Mucosa of rectum (tissue), 2 donors: Measurements from ENCODE around the gene NRP1.

ENCODE experiments used
- H3K27ac ChIP-seq, 2 donors: one replicate each; pipeline ENCODE4 v1.7.0; 2013; ENCODE audit warnings: inconsistent platforms in 2 of 2, low read depth in 2 of 2, low read length in 2 of 2
- H3K27me3 ChIP-seq, 2 donors: one replicate each; pipeline ENCODE4 v1.7.0; 2013; ENCODE audit warnings: low read length in 2 of 2; ENCODE audit not compliant: control insufficient read depth in 2 of 2, insufficient read depth in 2 of 2
- H3K36me3 ChIP-seq, 2 donors: one replicate each; pipeline ENCODE4 v1.7.0; 2013; ENCODE audit warnings: low read length in 2 of 2; ENCODE audit not compliant: control insufficient read depth in 2 of 2, insufficient read depth in 2 of 2
- H3K4me1 ChIP-seq, 2 donors: one replicate each; pipeline ENCODE4 v1.7.0; 2013; ENCODE audit warnings: low read length in 2 of 2, mild to moderate bottlenecking in 1 of 2; ENCODE audit not compliant: control insufficient read depth in 2 of 2, insufficient read depth in 2 of 2
- H3K4me3 ChIP-seq, 2 donors: one replicate each; pipeline ENCODE4 v1.7.0; 2013; ENCODE audit warnings: low read length in 2 of 2
- H3K9ac ChIP-seq, 2 donors: one replicate each; pipeline ENCODE4 v1.7.0; 2013; ENCODE audit warnings: low read length in 2 of 2, low read depth in 1 of 2, mild to moderate bottlenecking in 1 of 2
- H3K9me3 ChIP-seq, 2 donors: one replicate each; pipeline ENCODE4 v1.7.0; 2013; ENCODE audit warnings: low read length in 2 of 2; ENCODE audit not compliant: control insufficient read depth in 2 of 2
- donor health status: healthy.
- donor health status: Normal muscosa, but diverticular disease.

NRP1 gene

GRCh38 chr10:33295851-33296250, 38.6 kb downstream of the NRP1 start:
- no peak overlapping the region for H3K4me3 ChIP-seq
- peaks cover under 1% of the 10 kb centered on the region in 2 donors for H3K4me1 ChIP-seq
- no peak overlapping the region for H3K9ac ChIP-seq
- H3K9me3 ChIP-seq, result no peaks in the 10 kb centered on the region
- H3K27ac ChIP-seq, result no peak overlapping the region
- no peaks in the 10 kb centered on the region for H3K36me3 ChIP-seq
- no peaks in the 10 kb centered on the region for H3K27me3 ChIP-seq

GRCh38 chr10:33293531-33294170, 40.8 kb downstream of the NRP1 start:
- Histone ChIP-seq H3K9me3 (no peaks in the 10 kb centered on the region), H3K4me3 (no peak overlapping the region), H3K27me3 (no peaks in the 10 kb centered on the region), H3K9ac (no peak overlapping the region), H3K4me1 (no peaks in the 10 kb centered on the region), H3K36me3 (no peaks in the 10 kb centered on the region), H3K27ac (no peak overlapping the region)

GRCh38 chr10:33293076-33293475, 41.4 kb downstream of the NRP1 start:
- Histone ChIP-seq H3K36me3 (no peaks in the 10 kb centered on the region), H3K9ac (no peak overlapping the region), H3K9me3 (no peaks in the 10 kb centered on the region), H3K4me1 (no peaks in the 10 kb centered on the region), H3K27me3 (no peaks in the 10 kb centered on the region), H3K4me3 (no peak overlapping the region), H3K27ac (no peak overlapping the region)

- Histone ChIP-seq H3K9me3 (no peaks in the 10 kb centered on the region), H3K27ac (no peak overlapping the region), H3K4me3 (no peak overlapping the region), H3K9ac (no peak overlapping the region), H3K27me3 (no peaks in the 10 kb centered on the region), H3K4me1 (no peaks in the 10 kb centered on the region), H3K36me3 (no peaks in the 10 kb centered on the region)
Observed at GRCh38 chr10:33291053-33291592, 43.3 kb downstream of the NRP1 start.

DNA sequence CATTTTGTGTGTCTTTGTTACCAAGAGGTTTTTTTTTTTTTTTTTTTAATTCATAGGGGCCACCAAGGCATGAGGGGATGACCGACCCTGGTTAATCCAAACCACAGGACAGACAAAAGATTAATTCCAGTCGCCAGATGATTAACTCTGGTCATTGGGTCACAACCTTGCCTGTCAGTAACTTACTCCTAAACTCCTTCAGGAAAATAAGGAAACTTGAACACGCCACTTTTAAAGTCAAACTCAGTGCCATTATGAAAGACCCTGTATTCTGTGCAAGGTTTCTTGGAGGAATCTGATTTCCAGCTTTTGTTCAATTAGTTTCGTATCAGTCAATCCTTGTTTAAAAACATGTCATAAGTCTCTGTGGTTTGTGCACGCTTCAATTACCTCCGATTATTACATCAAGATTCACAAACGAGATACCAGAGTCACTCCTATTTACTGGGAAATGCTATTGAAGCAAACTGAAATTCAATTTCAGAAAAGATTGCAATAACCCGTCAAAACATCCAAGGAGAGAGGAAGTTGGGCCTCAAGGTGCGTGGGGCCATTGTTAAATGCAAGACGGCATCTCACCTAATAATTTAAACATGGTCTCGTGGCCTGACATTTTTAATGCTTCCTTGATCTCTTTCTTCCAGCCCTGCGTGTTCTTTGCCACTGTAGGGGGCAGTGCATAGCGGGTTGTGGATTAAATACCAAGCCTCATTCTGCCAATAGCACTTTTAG, 44.0 kb downstream of the NRP1 start:
- H3K27me3 ChIP-seq, result no peaks in the 10 kb centered on the region
- H3K9me3 ChIP-seq, result no peaks in the 10 kb centered on the region
- H3K9ac ChIP-seq, result no peak overlapping the region
- H3K4me1 ChIP-seq, result no peaks in the 10 kb centered on the region
- H3K27ac ChIP-seq, result no peak overlapping the region
- no peak overlapping the region for H3K4me3 ChIP-seq
- H3K36me3 ChIP-seq, result no peaks in the 10 kb centered on the region

GRCh38 chr10:33289776-33290175, 44.7 kb downstream of the NRP1 start:
- no peaks in the 10 kb centered on the region for H3K36me3 ChIP-seq
- H3K9ac ChIP-seq, result no peak overlapping the region
- no peaks in the 10 kb centered on the region for H3K4me1 ChIP-seq
- H3K4me3 ChIP-seq, result no peak overlapping the region
- H3K9me3 ChIP-seq, result no peaks in the 10 kb centered on the region
- no peaks in the 10 kb centered on the region for H3K27me3 ChIP-seq
- no peak overlapping the region for H3K27ac ChIP-seq

- Histone ChIP-seq H3K27ac (no peak overlapping the region), H3K4me1 (no peaks in the 10 kb centered on the region)
Observed at GRCh38 chr10:33288127-33288526, 46.3 kb downstream of the NRP1 start.

DNA sequence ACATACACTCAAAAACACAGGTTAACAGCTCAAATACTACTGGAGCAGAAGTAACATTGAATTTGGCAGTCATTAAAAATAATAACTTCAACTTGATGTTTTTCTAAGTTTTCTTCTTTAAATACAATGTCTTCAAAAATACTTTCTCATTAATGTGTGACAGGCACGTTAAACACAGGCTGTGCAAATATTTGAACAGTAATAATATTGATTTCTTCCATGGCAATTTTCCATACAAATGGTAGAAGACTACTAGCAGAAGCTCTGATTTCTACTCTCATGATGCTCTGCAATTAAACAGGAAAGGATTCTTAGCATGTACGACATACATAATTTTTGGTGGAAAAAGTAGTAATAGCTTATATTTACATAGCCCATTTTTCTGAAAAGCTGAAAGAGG, 47.4 kb downstream of the NRP1 start:
- Histone ChIP-seq H3K27ac (no peak overlapping the region), H3K9me3 (no peaks in the 10 kb centered on the region), H3K27me3 (no peaks in the 10 kb centered on the region), H3K4me3 (no peak overlapping the region), H3K36me3 (no peaks in the 10 kb centered on the region), H3K4me1 (no peaks in the 10 kb centered on the region), H3K9ac (no peak overlapping the region)

More at GRCh38 chr10:33288127-33288526, 46.3 kb downstream of the NRP1 start:
- Histone ChIP-seq H3K9me3 (no peaks in the 10 kb centered on the region), H3K9ac (no peak overlapping the region), H3K27me3 (no peaks in the 10 kb centered on the region), H3K4me3 (no peak overlapping the region), H3K36me3 (no peaks in the 10 kb centered on the region)

DNA sequence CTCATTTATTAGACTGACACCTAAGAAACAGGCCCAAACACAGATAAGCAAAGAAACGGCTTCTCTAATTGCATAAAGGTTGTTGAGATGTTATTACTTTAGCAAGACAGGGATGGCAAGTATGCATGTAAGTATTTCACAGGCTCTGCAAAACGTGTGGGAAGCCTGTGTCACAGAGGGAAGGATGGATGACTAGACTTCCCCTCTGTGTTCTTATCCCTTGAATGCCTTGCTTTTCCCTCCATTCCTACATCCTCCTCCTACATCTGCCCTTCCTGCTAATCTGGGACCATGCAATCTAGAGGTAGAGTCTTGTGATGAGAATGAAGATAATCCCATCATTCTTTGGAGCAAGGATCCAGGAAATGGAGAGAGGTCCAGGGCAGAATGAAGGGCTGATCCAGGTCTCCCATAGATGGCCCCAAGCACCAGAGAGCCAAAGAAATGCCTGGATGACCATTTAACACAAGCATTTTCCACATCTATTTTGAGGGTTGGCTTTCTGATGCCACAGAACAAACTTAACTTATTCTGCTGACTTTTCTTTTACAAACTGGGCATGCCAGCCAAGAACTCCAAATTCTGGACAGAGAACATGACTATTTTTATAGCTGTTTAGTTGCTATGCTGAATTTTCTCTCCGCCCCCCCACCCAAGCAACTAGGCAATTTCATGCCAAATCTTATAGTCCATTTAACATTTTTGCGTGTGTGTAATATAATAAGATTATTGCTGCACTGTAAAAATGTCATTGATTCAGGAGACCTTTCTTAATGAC, 48.1 kb downstream of the NRP1 start:
- H3K4me1 ChIP-seq, result no peaks in the 10 kb centered on the region
- H3K4me3 ChIP-seq, result no peak overlapping the region
- no peak overlapping the region for H3K27ac ChIP-seq
- H3K9ac ChIP-seq, result no peak overlapping the region
- H3K27me3 ChIP-seq, result no peaks in the 10 kb centered on the region
- H3K36me3 ChIP-seq, result no peaks in the 10 kb centered on the region
- no peaks in the 10 kb centered on the region for H3K9me3 ChIP-seq

DNA sequence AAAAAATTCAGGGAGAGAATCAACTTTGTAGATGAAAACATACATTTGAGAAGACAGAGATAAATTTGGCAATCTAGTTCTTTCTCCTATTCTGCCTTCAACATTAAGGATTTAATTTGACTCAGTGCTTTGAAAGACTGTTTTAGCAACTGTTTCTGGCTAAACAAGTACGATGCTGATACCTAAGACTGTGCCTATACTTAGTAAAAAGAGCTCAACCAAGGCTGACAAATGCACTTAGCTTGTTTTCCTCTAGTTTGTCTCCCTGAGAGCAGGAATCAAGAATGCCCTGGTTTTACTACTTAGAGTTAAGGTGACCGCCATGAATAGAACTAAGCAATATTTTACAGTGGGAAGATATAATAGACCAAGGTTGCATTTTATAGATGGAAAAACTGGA, 49.5 kb downstream of the NRP1 start:
- Histone ChIP-seq H3K27me3 (no peaks in the 10 kb centered on the region), H3K9ac (no peak overlapping the region), H3K4me1 (no peaks in the 10 kb centered on the region), H3K27ac (no peak overlapping the region), H3K36me3 (no peaks in the 10 kb centered on the region), H3K9me3 (no peaks in the 10 kb centered on the region), H3K4me3 (no peak overlapping the region)
